Pancreas (tissue), 10 donors: ENCODE results near the gene HDAC4. TPM values are rescaled to one million over a fixed set of nuclear protein-coding genes. Genes with fewer than 3 reads are reported as not detected.
A peak's percentile ranks its signal among the peaks of the same experiment; 100 is the strongest.

Experiments
- ATAC-seq, 4 donors: fragments of 200-7000 bp; cut with Tn5 transposase; one replicate each; pipeline versions ENCODE4 v1.8.0 to v1.9.1; 2020; ENCODE audit warnings: mild to moderate bottlenecking in 4 of 4, moderate library complexity in 4 of 4
- DNase-seq, 6 donors: peaks; one replicate each; pipeline ENCODE4 v3.0.0-alpha.2; 2020
- FAIRE-seq: peaks from 2 replicates; lab custom pipeline; 2012; peaks lifted over from hg19 to GRCh38; lab: Jason Lieb, UNC
- H3K27ac ChIP-seq, 4 donors: fragments of 200-600 bp; sonication (generic); 1 replicate in 3 of 4; 2 replicates in 1 of 4; pipeline versions ENCODE4 v1.5.0 to v1.8.0; 2020
- H3K27me3 ChIP-seq, 4 donors: fragments of 200-600 bp; one replicate each; pipeline ENCODE4 v1.8.0; 2021
- H3K36me3 ChIP-seq, 3 donors: fragments of 200-600 bp; sonication (generic) in 1 of 3; one replicate each; pipeline versions ENCODE4 v1.5.0 to v1.8.0; 2020 to 2021
- H3K4me1 ChIP-seq, 3 donors: fragments of 200-600 bp; one replicate each; pipeline ENCODE4 v1.8.0; 2021
- H3K4me3 ChIP-seq, 4 donors: fragments of 200-600 bp; sonication (generic) in 2 of 4; one replicate each; pipeline versions ENCODE4 v1.5.0 to v1.8.0; 2020 to 2021
- H3K9me3 ChIP-seq, 4 donors: fragments of 200-600 bp; one replicate each; pipeline ENCODE4 v1.8.0; 2021
- CTCF ChIP-seq, 4 donors: fragments of 200-600 bp; sonication (generic) in 3 of 4; IDR thresholded peaks; one replicate each; pipeline versions ENCODE4 v1.5.0 to v1.8.0; 2021; ENCODE audit warnings: antibody characterized with exemption in 4 of 4
- WGBS, 2 donors: extraction: QIAGEN DNeasy Blood & Tissue Kit; methylation state at CpG; one replicate each; pipeline ENCODE4 v1.1.7; 2013; 5-methylcytosine and 5-hydroxymethylcytosine counted together
- intact Hi-C, 3 donors: fragments of 100-400 bp; cut with DNase I; formaldehyde crosslinking; loops; one replicate each; pipeline versions ENCODE4 v1.11.1 to v1.14.2; 2022
- polyA plus RNA-seq, 2 donors: library from polyadenylated mRNA; stranded (reverse); fragments of 200-250 nt; gene quantifications; one replicate each; pipeline ENCODE4 v1.2.3, GENCODE V29; 2013
- total RNA-seq, 6 donors: library from RNA; stranded (reverse); fragmentation: NEBNext Ultra II Directional in 4 of 6; extraction: Animal tissue kit (Norgen Biotek cat#: 25700) in 4 of 6; gene quantifications; one replicate each; pipeline versions ENCODE4 v1.2.1 to v1.2.4, GENCODE V29; 2021 to 2023
- donor health status: healthy with polysubstance abuse.
- donor health status: DM: no; HTN: no; CAD: no; lungs with moderate emphysema.
- donor health status: DM: no; HTN: no; CAD: no.
- donor health status: control.
- donor health status: control.
- donor health status: Bipolar disorder and iron deficiency.
- donor health status: DM: yes; HTN: yes; CAD: no.
- donor health status: DM: no; HTN: no; CAD: no.
- donor health status: DM: no; HTN: no; CAD: no.
- donor health status: DM: yes; HTN: yes; CAD: no.

HDAC4 gene
- total and polyA plus RNA-seq, 8 donors, result 8.2 to 31.8 (median 16.6) TPM

DNA sequence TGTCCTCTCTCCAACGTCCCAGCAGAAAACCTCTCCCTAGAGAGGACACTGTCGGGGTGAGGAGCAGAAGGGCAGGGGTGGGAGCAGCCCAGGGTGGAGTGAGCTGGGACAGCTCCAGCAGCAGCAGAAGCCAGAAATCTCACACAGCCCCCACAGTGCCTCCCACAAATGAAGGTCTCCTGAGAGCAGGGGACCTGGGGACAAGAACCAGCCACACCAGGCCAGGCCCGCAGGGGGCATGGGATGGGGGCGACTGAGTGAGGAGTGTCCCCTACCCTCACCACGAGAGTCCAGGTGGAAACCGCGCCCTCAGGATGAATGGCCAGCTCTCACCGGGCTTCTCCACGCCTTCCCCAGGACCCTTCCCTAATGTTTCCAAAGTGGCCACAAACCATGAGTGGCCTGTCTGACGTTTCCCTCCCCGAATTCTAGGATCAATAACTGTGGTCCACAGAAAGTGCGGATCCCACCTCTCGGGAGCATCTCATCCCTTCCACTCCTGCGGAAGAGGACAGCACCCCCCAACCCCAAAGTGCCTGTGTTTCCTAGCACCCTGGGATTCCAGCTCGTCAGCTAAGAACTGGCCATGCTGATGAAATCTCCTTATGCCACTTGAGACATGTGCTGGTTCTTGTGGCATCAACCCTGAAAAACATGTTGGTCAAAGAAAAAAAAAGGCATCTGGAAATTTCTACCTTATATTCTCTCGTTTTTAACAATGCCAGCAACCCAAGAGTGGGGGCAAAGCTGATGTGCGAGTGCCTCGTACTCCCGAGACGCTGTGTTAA lies 121.1 kb downstream of the HDAC4 start:
- peak in 2 of 6 donors; percentile 39 to 44 for DNase-seq
- Histone ChIP-seq H3K9me3 (no peaks in the 10 kb centered on the region), H3K4me3 (no peak overlapping the region), H3K4me1 (peaks cover 0 to 3% (median 0%) of the 10 kb centered on the region in 3 donors), H3K27ac (no peak overlapping the region), H3K36me3 (no peaks in the 10 kb centered on the region), H3K27me3 (no peaks in the 10 kb centered on the region)
- ATAC-seq, result no peak
- no peak for FAIRE-seq
- no peak for TF ChIP-seq CTCF (IDR thresholded peaks at IDR 0.05)
- intact Hi-C loops, result no loop called here
- WGBS, 2 donors, result 88 to 91% methylated on average over 20 of the region's 20 CpGs

- WGBS, 2 donors, result 60 to 61% methylated on average over 4 of the region's 4 CpGs
- DNase-seq (peak in 2 of 6 donors; percentile 13 to 41), FAIRE-seq (no peak), ATAC-seq (peak in 1 of 4 donors; percentile 6)
- H3K27ac ChIP-seq, result no peak overlapping the region
- H3K36me3 ChIP-seq, result no peaks in the 10 kb centered on the region
- no peak overlapping the region for H3K4me3 ChIP-seq
- no peaks in the 10 kb centered on the region for H3K4me1 ChIP-seq
- TF ChIP-seq CTCF (IDR thresholded peaks at IDR 0.05), result no peak
- H3K9me3 ChIP-seq, result no peaks in the 10 kb centered on the region
- intact Hi-C loops, result no loop called here
- no peaks in the 10 kb centered on the region for H3K27me3 ChIP-seq
Measured at GRCh38 chr2:239278941-239279365, 121.9 kb downstream of the HDAC4 start.

GRCh38 chr2:239278361-239278760 lies 122.5 kb downstream of the HDAC4 start:
- Histone ChIP-seq H3K4me1 (no peaks in the 10 kb centered on the region), H3K9me3 (no peaks in the 10 kb centered on the region), H3K27ac (no peak overlapping the region), H3K4me3 (no peak overlapping the region), H3K36me3 (no peaks in the 10 kb centered on the region), H3K27me3 (no peaks in the 10 kb centered on the region)
- ATAC-seq (no peak), FAIRE-seq (no peak), DNase-seq (peak in 1 of 6 donors; percentile 31)
- 93 to 95% methylated on average over 7 of the region's 7 CpGs for WGBS, 2 donors
- TF ChIP-seq CTCF (IDR thresholded peaks at IDR 0.05), result no peak
- intact Hi-C loops, result no loop called here

DNA sequence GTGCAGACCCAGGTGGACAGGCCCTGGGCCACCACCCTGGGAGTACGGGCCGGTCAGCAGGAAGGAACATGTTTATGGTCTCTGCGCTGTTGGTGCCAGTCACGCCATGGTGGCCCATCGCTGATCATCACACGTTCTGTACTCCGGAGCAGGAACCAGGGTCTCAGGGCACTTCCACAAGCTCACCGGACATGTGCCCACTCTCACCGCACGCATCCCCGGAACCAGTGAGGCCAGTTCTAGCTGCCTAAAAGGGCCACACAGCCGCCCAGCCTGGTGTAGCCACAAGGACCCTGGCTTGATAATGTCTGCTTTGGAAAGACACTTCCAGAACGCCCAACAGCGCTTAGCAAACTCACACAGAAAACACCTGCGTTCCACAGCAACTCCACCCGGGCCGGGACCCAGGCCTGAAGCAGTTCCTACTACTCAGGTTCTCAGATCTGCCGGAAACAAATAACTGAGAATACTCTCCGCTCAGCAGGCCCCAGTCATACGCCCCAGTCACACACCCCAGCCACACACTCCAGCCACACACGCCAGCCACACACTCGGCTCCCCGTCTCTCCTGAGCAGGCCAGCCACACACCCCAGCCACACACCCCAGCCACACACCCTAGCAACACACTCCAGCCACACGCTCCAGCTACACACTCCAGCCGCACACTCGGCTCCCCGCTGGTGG lies 123.3 kb downstream of the HDAC4 start:
- no peak for ATAC-seq

More for the DNA sequence above, 123.3 kb downstream of the HDAC4 start:
- no peak for FAIRE-seq
- H3K27me3 ChIP-seq, result no peaks in the 10 kb centered on the region
- no peak overlapping the region for H3K27ac ChIP-seq
- no peaks in the 10 kb centered on the region for H3K36me3 ChIP-seq
- no peaks in the 10 kb centered on the region for H3K4me1 ChIP-seq
- TF ChIP-seq CTCF (IDR thresholded peaks at IDR 0.05), result no peak
- H3K4me3 ChIP-seq, result no peak overlapping the region
- WGBS, 2 donors, result 94% methylated on average over 27 of the region's 27 CpGs
- no peaks in the 10 kb centered on the region for H3K9me3 ChIP-seq
- intact Hi-C loops, result no loop called here
- DNase-seq, result peak in 2 of 6 donors; percentile 33 to 43
